ENCODE measurements around the gene IGF2R. TPM values are rescaled to one million over a fixed set of nuclear protein-coding genes. Genes with fewer than 3 reads are reported as not detected.

The IGF2R gene
- total RNA-seq, 8 experiments from 2014 or later, result 18.4 to 124 (median 53.5) TPM

- in situ Hi-C loops (cut with MboI; ENCODE audit: low pct_unique_long_range_greater_than_20kb in 2 of 9, low sequenced_read_pairs in 9 of 9, unreplicated experiment in 9 of 9), result loop anchor here in 1 of 9 experiments (10.0 kb wide), 1 partner anchor 75 kb away; no protein-coding TSS in a partner anchor
- no peak for ATAC-seq (replicated peaks in 6 of 8)
These were observed 29.3 kb upstream of the IGF2R start for GRCh38 chr6:159939591-159940016.

GRCh38 chr6:159941286-159942113 is 27.4 kb upstream of the IGF2R start:
- WGBS, 10 experiments, result 36 to 100% (median 66%) methylated on average over 1 to 10 of the region's 11 CpGs; no CpG with 5 or more reads in 2 of the 10 experiments
- Histone ChIP-seq H3K27ac (no peak overlapping the region), H3K4me3 (no peak overlapping the region), H3K4me1 (replicated peaks in 1 of 2) (no peaks in the 10 kb centered on the region)
- in situ Hi-C loops (cut with MboI; ENCODE audit: low pct_unique_long_range_greater_than_20kb in 2 of 9, low sequenced_read_pairs in 9 of 9, unreplicated experiment in 9 of 9), result loop anchor here in 1 of 9 experiments (10.0 kb wide), 1 partner anchor 77 kb away; no protein-coding TSS in a partner anchor
- ATAC-seq (replicated peaks in 6 of 8), result peak in 3 of 8 experiments; percentile 74 to 89 (median 78)

More at GRCh38 chr6:159939591-159940016, 29.3 kb upstream of the IGF2R start:
- H3K4me1 ChIP-seq (replicated peaks in 1 of 2), result no peaks in the 10 kb centered on the region
- 80 to 100% (median 95%) methylated on average over 1 to 5 of the region's 6 CpGs; no CpG with 5 or more reads in 2 of the 10 experiments for WGBS, 10 experiments
- no peak overlapping the region for H3K27ac ChIP-seq
- no peak overlapping the region for H3K4me3 ChIP-seq

- WGBS, 10 experiments, result 17 to 68% (median 46%) methylated on average over 1 to 4 of the region's 6 CpGs; no CpG with 5 or more reads in 2 of the 10 experiments
- in situ Hi-C loops (cut with MboI; ENCODE audit: low pct_unique_long_range_greater_than_20kb in 2 of 9, low sequenced_read_pairs in 9 of 9, unreplicated experiment in 9 of 9), result loop anchor here in 1 of 9 experiments (10.0 kb wide), 1 partner anchor 78 kb away; no protein-coding TSS in a partner anchor
- H3K27ac ChIP-seq, result no peak overlapping the region
- peak in 2 of 8 experiments; percentile 80 to 82 for ATAC-seq (replicated peaks in 6 of 8)
- H3K4me1 ChIP-seq (replicated peaks in 1 of 2), result no peaks in the 10 kb centered on the region
- no peak overlapping the region for H3K4me3 ChIP-seq
These were observed 25.7 kb upstream of the IGF2R start for GRCh38 chr6:159943101-159943632.

- Histone ChIP-seq H3K4me3 (no peak overlapping the region), H3K4me1 (replicated peaks in 1 of 2) (no peaks in the 10 kb centered on the region), H3K27ac (no peak overlapping the region)
- WGBS, 10 experiments, result 17 to 100% (median 65%) methylated on average over 1 to 2 of the region's 2 CpGs; no CpG with 5 or more reads in 2 of the 10 experiments
- ATAC-seq (replicated peaks in 6 of 8), result no peak
- in situ Hi-C loops (cut with MboI; ENCODE audit: low pct_unique_long_range_greater_than_20kb in 2 of 9, low sequenced_read_pairs in 9 of 9, unreplicated experiment in 9 of 9), result loop anchor here in 1 of 9 experiments (10.0 kb wide), 1 partner anchor 79 kb away; no protein-coding TSS in a partner anchor
These were observed 24.8 kb upstream of the IGF2R start for GRCh38 chr6:159943968-159944598.

- no peak for ATAC-seq (replicated peaks in 6 of 8)
- H3K4me1 ChIP-seq (replicated peaks in 1 of 2), result no peaks in the 10 kb centered on the region
- no peak overlapping the region for H3K27ac ChIP-seq
- in situ Hi-C loops (cut with MboI; ENCODE audit: low pct_unique_long_range_greater_than_20kb in 2 of 9, low sequenced_read_pairs in 9 of 9, unreplicated experiment in 9 of 9), result loop anchor here in 1 of 9 experiments (10.0 kb wide), 1 partner anchor 81 kb away; no protein-coding TSS in a partner anchor
- 38 to 93% (median 70%) methylated on average over 1 to 6 of the region's 6 CpGs; no CpG with 5 or more reads in 5 of the 10 experiments for WGBS, 10 experiments
- no peak overlapping the region for H3K4me3 ChIP-seq
These were observed 23.0 kb upstream of the IGF2R start for GRCh38 chr6:159945801-159946392.

- no peak overlapping the region for H3K27ac ChIP-seq
- ATAC-seq (replicated peaks in 6 of 8), result no peak
- 33 to 90% (median 68%) methylated on average over 1 to 2 of the region's 2 CpGs for WGBS, 10 experiments
- in situ Hi-C loops (cut with MboI; ENCODE audit: low pct_unique_long_range_greater_than_20kb in 2 of 9, low sequenced_read_pairs in 9 of 9, unreplicated experiment in 9 of 9), result loop anchor here in 1 of 9 experiments (10.0 kb wide), 1 partner anchor 82 kb away; no protein-coding TSS in a partner anchor
- H3K4me1 ChIP-seq (replicated peaks in 1 of 2), result no peaks in the 10 kb centered on the region
- no peak overlapping the region for H3K4me3 ChIP-seq
These were observed 22.0 kb upstream of the IGF2R start for GRCh38 chr6:159946912-159947311.

- in situ Hi-C loops (cut with MboI; ENCODE audit: low pct_unique_long_range_greater_than_20kb in 2 of 9, low sequenced_read_pairs in 9 of 9, unreplicated experiment in 9 of 9), result loop anchor here in 1 of 9 experiments (10.0 kb wide), 1 partner anchor 83 kb away; no protein-coding TSS in a partner anchor
These were observed 20.7 kb upstream of the IGF2R start for GRCh38 chr6:159948199-159948598.

GRCh38 chr6:159951772-159952171 is 17.1 kb upstream of the IGF2R start:
- in situ Hi-C loops (cut with MboI; ENCODE audit: low pct_unique_long_range_greater_than_20kb in 2 of 9, low sequenced_read_pairs in 9 of 9, unreplicated experiment in 9 of 9), result no loop called here
- H3K27ac ChIP-seq, result no peak overlapping the region
- peaks cover 10 to 13% of the 10 kb centered on the region in 2 donors for H3K4me1 ChIP-seq (replicated peaks in 1 of 2)
- no peak for ATAC-seq (replicated peaks in 6 of 8)
- WGBS, 10 experiments, result 50 to 100% (median 76%) methylated on average over 2 to 6 of the region's 7 CpGs; no CpG with 5 or more reads in 4 of the 10 experiments
- no peak overlapping the region for H3K4me3 ChIP-seq

More at GRCh38 chr6:159948199-159948598, 20.7 kb upstream of the IGF2R start:
- ATAC-seq (replicated peaks in 6 of 8), result no peak
- 75 to 100% (median 90%) methylated on average over 1 to 4 of the region's 4 CpGs; no CpG with 5 or more reads in 1 of the 10 experiments for WGBS, 10 experiments
- no peak overlapping the region for H3K4me3 ChIP-seq
- no peak overlapping the region for H3K27ac ChIP-seq
- peaks cover 7 to 8% of the 10 kb centered on the region in 2 donors for H3K4me1 ChIP-seq (replicated peaks in 1 of 2)

- in situ Hi-C loops (cut with MboI; ENCODE audit: low pct_unique_long_range_greater_than_20kb in 2 of 9, low sequenced_read_pairs in 9 of 9, unreplicated experiment in 9 of 9), result no loop called here
- no peak for ATAC-seq (replicated peaks in 6 of 8)
- Histone ChIP-seq H3K4me1 (replicated peaks in 1 of 2) (peaks cover 10 to 13% of the 10 kb centered on the region in 2 donors), H3K27ac (no peak overlapping the region), H3K4me3 (no peak overlapping the region)
- WGBS, 10 experiments, result 40 to 83% (median 66%) methylated on average over 1 to 13 of the region's 13 CpGs; no CpG with 5 or more reads in 1 of the 10 experiments
These were observed 16.4 kb upstream of the IGF2R start for GRCh38 chr6:159952289-159953005.

GRCh38 chr6:159953091-159953601 is 15.7 kb upstream of the IGF2R start:
- peaks cover 10 to 13% of the 10 kb centered on the region in 2 donors for H3K4me1 ChIP-seq (replicated peaks in 1 of 2)
- no peak overlapping the region for H3K4me3 ChIP-seq
- no peak overlapping the region for H3K27ac ChIP-seq
- in situ Hi-C loops (cut with MboI; ENCODE audit: low pct_unique_long_range_greater_than_20kb in 2 of 9, low sequenced_read_pairs in 9 of 9, unreplicated experiment in 9 of 9), result no loop called here
- ATAC-seq (replicated peaks in 6 of 8), result no peak
- 0 to 100% (median 50%) methylated on average over 1 to 8 of the region's 9 CpGs; no CpG with 5 or more reads in 1 of the 10 experiments for WGBS, 10 experiments

GRCh38 chr6:159955945-159956361 is 12.9 kb upstream of the IGF2R start:
- H3K4me3 ChIP-seq, result no peak overlapping the region
- H3K4me1 ChIP-seq (replicated peaks in 1 of 2), result peaks cover 10 to 13% of the 10 kb centered on the region in 2 donors
- ATAC-seq (replicated peaks in 6 of 8), result no peak
- H3K27ac ChIP-seq, result no peak overlapping the region
- in situ Hi-C loops (cut with MboI; ENCODE audit: low pct_unique_long_range_greater_than_20kb in 2 of 9, low sequenced_read_pairs in 9 of 9, unreplicated experiment in 9 of 9), result no loop called here
